ENCODE measurements around the gene MGP. TPM values are rescaled to one million over a fixed set of nuclear protein-coding genes. Genes with fewer than 3 reads are reported as not detected.
A peak's percentile ranks its signal among the peaks of the same experiment; 100 is the strongest.

Gene MGP
- total RNA-seq, 1 donor from 2014 or later = 295 TPM

GRCh38 chr12:14905269-14906004 lies 19.8 kb upstream of the MGP start:
- intact Hi-C loops (cut with micrococcal nuclease) = no loop called here
- DNase-seq (peak; percentile 60), ATAC-seq (peak; percentile 74)

DNA sequence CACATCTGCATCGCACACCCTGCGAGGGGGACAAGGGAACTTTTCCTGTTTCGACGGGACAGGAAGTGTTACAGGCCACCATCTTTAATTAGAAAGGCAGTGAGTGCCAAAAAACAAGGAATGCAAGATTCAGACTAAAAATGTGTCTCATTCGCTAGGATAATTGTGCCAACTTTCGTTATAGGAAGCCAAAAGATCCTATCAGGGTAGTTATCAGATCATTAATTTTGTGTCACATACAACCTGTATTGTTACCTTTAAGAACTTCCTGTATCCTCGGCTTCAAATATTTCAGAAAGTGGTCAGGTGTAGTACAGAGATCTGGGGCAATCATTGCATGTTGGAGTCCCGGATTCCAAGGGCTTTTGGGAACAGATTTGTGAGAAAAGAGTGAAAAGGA lies 19.2 kb upstream of the MGP start:
- intact Hi-C loops (cut with micrococcal nuclease) = no loop called here
- DNase-seq (no peak), ATAC-seq (no peak)

GRCh38 chr12:14903386-14904098 lies 17.9 kb upstream of the MGP start:
- intact Hi-C loops (cut with micrococcal nuclease) = no loop called here

GRCh38 chr12:14902465-14902864 lies 16.8 kb upstream of the MGP start:
- DNase-seq (no peak), ATAC-seq (peak; percentile 12)
- intact Hi-C loops (cut with micrococcal nuclease) = no loop called here

More at GRCh38 chr12:14903386-14904098, 17.9 kb upstream of the MGP start:
- ATAC-seq (no peak), DNase-seq (no peak)

DNA sequence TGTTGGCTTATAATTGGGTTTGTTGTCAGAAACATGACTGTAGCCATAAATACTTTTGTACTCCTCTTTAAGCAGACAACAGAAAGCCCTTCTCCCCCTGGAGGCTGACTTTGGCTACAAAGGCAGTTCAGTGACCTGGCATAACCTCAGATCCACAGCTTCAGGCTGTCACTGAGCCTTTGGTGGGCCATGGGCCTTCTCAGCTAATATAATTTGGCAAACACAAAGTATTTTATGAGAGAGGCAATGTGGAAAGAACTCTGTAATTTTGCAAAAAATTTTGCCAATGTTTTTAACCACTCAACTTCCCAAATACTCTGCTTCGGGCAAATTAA lies 15.5 kb upstream of the MGP start:
- DNase-seq (peak; percentile 39), ATAC-seq (peak; percentile 81)
- intact Hi-C loops (cut with micrococcal nuclease) = no loop called here

- intact Hi-C loops (cut with micrococcal nuclease) = no loop called here
- no peak for ATAC-seq
- DNase-seq = no peak
Observed at GRCh38 chr12:14900521-14901227, 15.0 kb upstream of the MGP start.

DNA sequence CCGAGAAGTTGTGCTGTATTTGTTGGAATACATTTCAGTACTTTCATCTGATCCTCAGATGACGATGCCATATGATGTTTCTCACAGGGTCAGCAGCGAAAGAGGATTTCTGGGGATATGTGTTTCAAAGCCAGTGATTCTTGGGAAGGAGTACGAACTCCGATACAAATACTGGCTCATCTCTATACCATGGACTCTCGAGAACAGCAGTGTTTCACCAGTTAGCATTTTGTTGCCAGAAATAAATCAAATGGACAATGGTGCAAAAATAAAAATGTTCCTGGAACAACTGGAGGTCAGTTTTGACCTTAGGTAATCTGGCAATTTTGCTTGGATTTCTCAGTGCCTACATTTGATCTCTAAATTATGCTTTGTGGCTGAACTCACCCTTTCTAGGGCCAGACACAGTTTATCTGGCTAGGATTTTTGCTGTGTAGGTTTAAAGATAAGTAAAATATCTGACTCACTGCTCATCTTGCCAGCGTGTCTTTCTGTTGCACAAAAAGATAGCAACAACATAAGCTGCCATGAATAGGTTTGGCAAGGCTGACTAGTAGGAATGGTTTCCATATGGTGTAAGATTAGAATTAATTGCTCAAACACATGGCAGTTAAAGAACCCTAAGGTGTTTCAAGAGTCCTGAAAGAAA lies 11.0 kb upstream of the MGP start:
- ATAC-seq = peak; percentile 15
- no peak for DNase-seq
- intact Hi-C loops (cut with micrococcal nuclease) = no loop called here

DNA sequence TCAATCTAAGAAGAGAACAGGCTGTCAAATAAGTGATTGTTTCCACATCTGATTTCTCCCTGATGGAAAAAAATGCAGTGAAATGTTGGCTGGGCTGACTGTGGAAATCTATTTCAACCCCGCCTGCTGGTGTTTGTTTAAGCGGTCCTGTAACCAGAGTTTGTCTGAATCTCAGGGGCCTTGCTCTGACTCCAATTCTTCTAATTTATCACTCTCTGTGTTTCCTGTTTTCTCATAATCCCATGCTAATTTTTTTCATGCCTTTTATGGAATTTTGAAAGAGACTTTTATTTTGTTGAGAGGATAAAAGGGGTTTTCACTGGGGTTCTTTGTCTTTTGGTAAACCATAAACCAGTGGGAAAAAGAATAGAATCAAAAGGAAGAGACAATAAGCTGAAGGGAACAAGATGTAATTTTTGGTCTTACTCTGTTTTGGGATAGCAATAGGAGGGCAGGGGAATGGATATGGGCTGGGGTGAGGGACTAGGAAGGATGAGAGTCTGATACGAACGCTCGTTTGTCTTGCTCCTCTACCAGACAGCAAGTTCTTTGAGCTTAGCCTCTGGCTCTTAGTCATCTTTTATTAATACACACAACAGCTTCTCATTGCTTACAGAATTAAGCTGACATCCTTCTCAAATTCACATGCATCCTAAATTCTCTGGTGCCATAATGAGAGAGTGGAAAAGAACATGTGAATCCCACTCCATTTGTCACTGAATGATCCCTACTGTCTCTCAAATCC lies 8.0 kb upstream of the MGP start:
- DNase-seq (no peak), ATAC-seq (peak; percentile 87)
- intact Hi-C loops (cut with micrococcal nuclease) = no loop called here

DNA sequence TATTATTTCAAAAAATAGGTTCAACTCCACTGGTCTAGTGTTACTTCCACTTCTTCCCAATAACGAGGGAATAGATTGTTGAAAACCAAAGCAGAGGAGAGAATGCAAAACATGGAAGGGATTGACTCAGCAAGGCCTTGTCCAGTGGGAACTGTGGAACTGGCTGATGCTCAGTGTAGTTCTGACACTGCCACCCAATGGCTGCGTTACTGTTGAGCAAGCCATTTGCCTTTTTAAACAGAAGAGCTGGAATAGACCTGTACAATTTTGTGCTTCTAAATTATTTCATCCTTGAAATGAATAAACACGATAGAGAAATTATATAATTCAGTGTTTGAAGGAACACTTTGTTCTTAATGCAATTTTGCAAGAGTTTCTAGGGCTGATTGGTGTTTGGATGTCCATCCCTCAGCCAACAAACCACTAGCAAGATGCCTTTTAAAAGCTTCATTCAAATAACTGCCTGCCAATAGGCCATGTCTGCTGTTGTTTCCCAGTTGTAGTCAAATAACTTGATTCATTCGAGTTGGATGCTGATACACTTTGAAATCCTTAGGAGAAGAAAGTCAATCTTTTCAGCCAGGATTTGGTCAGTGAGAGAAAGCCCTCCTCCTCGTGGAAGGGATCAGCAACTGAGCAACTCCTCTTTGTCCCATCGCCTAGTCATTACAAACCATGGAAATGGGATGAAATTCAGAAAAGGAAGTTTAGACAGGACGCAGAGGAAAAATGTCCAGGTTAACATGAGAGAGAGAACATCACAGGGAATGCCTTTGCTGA lies 7.3 kb upstream of the MGP start:
- intact Hi-C loops (cut with micrococcal nuclease) = no loop called here
- ATAC-seq (peak; percentile 88), DNase-seq (peak; percentile 36)

DNA sequence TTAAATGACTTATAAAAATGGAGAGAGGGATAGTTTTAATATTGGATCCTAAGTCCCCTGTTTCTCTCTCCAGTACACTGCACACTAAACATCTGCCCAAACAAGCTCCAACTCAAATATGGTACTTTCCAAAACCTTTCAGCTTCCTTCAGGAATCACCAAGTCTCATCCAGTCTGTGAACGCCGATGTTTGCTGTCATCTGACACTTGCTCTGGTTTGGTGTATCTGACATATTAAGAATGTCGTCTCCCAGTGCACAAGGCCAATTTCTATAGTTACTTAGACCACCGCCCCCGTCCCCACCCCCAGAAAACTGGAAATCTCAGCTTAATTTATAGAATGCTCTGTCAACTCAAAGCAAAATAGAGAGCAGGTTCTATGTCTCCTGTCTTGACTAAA lies 5.0 kb upstream of the MGP start:
- no peak for ATAC-seq
- no peak for DNase-seq
- intact Hi-C loops (cut with micrococcal nuclease) = no loop called here

DNA sequence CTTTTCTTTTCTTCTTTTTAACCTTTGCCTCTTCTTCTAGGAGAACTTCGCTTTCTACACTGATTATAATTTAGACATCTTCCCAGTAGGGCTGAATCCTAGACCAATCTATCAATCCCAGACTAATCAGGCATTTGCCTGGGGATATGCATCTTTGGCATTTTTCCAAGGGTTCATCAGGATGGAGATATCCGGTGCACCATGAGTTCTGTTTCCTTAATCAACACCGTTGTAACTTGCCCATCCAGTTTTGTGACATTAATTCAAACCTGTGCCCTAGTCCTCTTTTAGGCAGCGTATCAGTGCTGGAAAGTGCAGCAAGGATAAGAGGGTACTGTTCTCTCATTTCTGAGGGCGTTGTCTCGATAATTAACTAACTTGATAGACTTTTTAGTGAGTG lies 617 bp upstream of the MGP start:
- ATAC-seq (no peak), DNase-seq (no peak)
- intact Hi-C loops (cut with micrococcal nuclease) = loop anchor here (5.0 kb wide), 1 partner anchor 39 kb away; no protein-coding TSS in a partner anchor

GRCh38 chr12:14884458-14884878 lies 1.2 kb downstream of the MGP start:
- DNase-seq = peak; percentile 82
- ATAC-seq = peak; percentile 76
- intact Hi-C loops (cut with micrococcal nuclease) = no loop called here

- intact Hi-C loops (cut with micrococcal nuclease) = no loop called here
- no peak for DNase-seq
- ATAC-seq = peak; percentile 4
Observed at GRCh38 chr12:14883686-14884085, 2.0 kb downstream of the MGP start.

DNA sequence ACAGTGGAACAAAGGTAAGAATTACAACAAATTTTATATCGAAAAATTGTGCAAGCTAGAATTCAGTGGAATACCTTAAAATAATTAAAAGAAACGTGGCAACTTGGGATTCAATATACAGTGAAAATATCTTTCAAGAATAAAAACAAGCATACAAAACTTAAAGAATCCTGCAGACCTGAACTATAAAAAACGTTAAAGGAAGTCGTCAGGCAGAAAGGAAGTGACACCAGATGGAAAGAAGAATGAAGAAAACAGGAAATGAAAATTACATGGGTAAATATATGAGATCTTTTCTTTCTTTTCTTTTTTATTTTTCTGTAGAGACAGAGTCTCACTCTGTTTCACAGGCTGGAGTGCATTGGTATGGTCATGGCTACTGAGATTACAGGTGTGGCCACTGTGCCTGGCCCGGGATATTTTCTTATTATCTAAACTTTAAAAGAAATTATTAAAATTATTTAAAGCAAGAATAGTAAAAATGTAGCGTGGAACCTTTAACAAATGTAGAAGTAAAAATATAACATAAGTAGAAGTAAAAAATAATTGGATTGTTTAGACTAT lies 4.7 kb downstream of the MGP start:
- ATAC-seq (no peak), DNase-seq (no peak)
- intact Hi-C loops (cut with micrococcal nuclease) = no loop called here

GRCh38 chr12:14879222-14879933 lies 6.3 kb downstream of the MGP start:
- ATAC-seq (peak; percentile 50), DNase-seq (no peak)
- intact Hi-C loops (cut with micrococcal nuclease) = no loop called here

GRCh38 chr12:14878488-14878887 lies 7.2 kb downstream of the MGP start:
- ATAC-seq (no peak), DNase-seq (no peak)
- intact Hi-C loops (cut with micrococcal nuclease) = no loop called here

DNA sequence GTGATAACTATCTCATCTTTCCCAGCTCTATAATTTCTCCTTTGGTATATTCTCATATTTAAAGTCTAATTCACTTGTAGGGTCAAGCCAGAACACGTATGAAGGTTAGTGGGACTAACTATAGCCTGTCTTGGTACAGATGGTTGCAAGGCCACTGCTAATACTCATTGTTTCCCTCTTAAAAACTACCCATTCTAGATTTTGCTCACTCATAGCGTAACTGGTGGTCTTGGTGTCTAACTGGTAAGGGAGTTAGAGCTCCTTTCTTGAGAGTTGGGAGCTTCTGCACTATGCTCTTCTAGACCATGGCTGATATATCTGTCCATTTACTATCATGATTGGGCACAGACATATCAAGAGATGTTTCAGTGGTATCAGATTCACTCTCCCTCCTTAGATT lies 8.8 kb downstream of the MGP start:
- intact Hi-C loops (cut with micrococcal nuclease) = no loop called here
- no peak for ATAC-seq
- DNase-seq = no peak

All from left ventricle myocardium superior (tissue), 1 donor.